DMS153 treated with DMSO at 0.1 percent for 48 hours (cell line): ENCODE measurements around the gene DUSP5.

Source experiments
- DNase-seq: peaks from one replicate; lab custom pipeline; 2025; ENCODE audit not compliant: unreplicated experiment; lab: John Stamatoyannopoulos, UW

The DUSP5 gene

GRCh38 chr10:110480387-110480786, 17.3 kb upstream of the DUSP5 start:
- DNase-seq: no peak

GRCh38 chr10:110481919-110482318, 15.8 kb upstream of the DUSP5 start:
- no peak for DNase-seq

GRCh38 chr10:110483633-110484032, 14.1 kb upstream of the DUSP5 start:
- no peak for DNase-seq

- no peak for DNase-seq
These were observed 12.2 kb upstream of the DUSP5 start for GRCh38 chr10:110485541-110485940.

- DNase-seq: no peak
These were observed 10.9 kb upstream of the DUSP5 start for GRCh38 chr10:110486680-110487410.

- DNase-seq: no peak
These were observed 10.0 kb upstream of the DUSP5 start for GRCh38 chr10:110487411-110488331.

GRCh38 chr10:110488332-110488681, 9.4 kb upstream of the DUSP5 start:
- DNase-seq: no peak

- DNase-seq: no peak
These were observed 8.8 kb upstream of the DUSP5 start for GRCh38 chr10:110488940-110489339.

GRCh38 chr10:110490640-110491039, 7.1 kb upstream of the DUSP5 start:
- no peak for DNase-seq

GRCh38 chr10:110491346-110491745, 6.4 kb upstream of the DUSP5 start:
- no peak for DNase-seq

- DNase-seq: no peak
These were observed 5.5 kb upstream of the DUSP5 start for GRCh38 chr10:110492069-110492822.

- no peak for DNase-seq
These were observed 3.8 kb upstream of the DUSP5 start for GRCh38 chr10:110493832-110494426.

GRCh38 chr10:110494532-110494931, 3.2 kb upstream of the DUSP5 start:
- DNase-seq: no peak

- DNase-seq: no peak
These were observed 1.8 kb upstream of the DUSP5 start for GRCh38 chr10:110495731-110496552.

GRCh38 chr10:110496553-110497437, 912 bp upstream of the DUSP5 start:
- no peak for DNase-seq

GRCh38 chr10:110498087-110498981, 627 bp downstream of the DUSP5 start:
- no peak for DNase-seq

GRCh38 chr10:110498982-110499795, 1.5 kb downstream of the DUSP5 start:
- DNase-seq: peak; percentile 20
